HCT116 (cell line): Measurements from ENCODE around the gene CETP. TPM values are rescaled to one million over a fixed set of nuclear protein-coding genes. Genes with fewer than 3 reads are reported as not detected.

Source experiments
- ATAC-seq: fragments of 200-7000 bp; cut with Tn5 transposase; 2 replicates; pipeline ENCODE4 v1.9.1; 2020; ENCODE audit warnings: mild to moderate bottlenecking, moderate library complexity
- BruUV-seq: library from RNA; stranded (reverse); fragments of 400-500 nt; replicated peaks from 2 replicates; lab custom pipeline; 2021; lab: Mats Ljungman, UMichigan
- CTCF ChIA-PET: fragments of 300-600 bp; sonication (Branson Sonifier 250); formaldehyde crosslinking; loops from one replicate; lab custom pipeline; 2021; ENCODE audit warnings: antibody characterized with exemption; lab: Charles Lee
- POLR2A ChIA-PET: fragments of 300-600, 350-600 bp; sonication (Branson Sonifier 250); formaldehyde crosslinking; loops from one replicate; lab custom pipeline; 2021; ENCODE audit warnings: antibody characterized with exemption; lab: Charles Lee
- RAD21 ChIA-PET, 2 experiments: fragments of 300-600 bp; sonication (Branson Sonifier 250); formaldehyde crosslinking; loops; one replicate each; lab custom pipeline; 2023; ENCODE audit warnings: low total read pairs in 2 of 2; ENCODE audit not compliant: uncharacterized antibody in 2 of 2, unreplicated experiment in 2 of 2, low non-redundant PET in 1 of 2; lab: Charles Lee
- DNase-seq: peaks from one replicate; pipeline ENCODE4 v3.0.0-alpha.2; 2010; ENCODE audit warnings: low read depth, low spot score
- H2AFZ ChIP-seq: fragments of 200-600 bp; shearing (Covaris generic), sonication (generic); 2 replicates; pipeline ENCODE4 v1.6.1; 2017; ENCODE audit warnings: low read depth, mixed run types, mixed read lengths, antibody characterized with exemption, low read length; ENCODE audit not compliant: poor library complexity, severe bottlenecking
- H3K27ac ChIP-seq: 2 replicates; pipeline ENCODE4 v1.5.1; 2012; ENCODE audit warnings: low read depth, low read length
- H3K27me3 ChIP-seq: fragments of 200-600 bp; sonication (generic); 2 replicates; pipeline ENCODE4 v1.6.1; 2016; ENCODE audit warnings: mixed run types, low read length, mixed read lengths; ENCODE audit not compliant: insufficient read depth
- H3K36me3 ChIP-seq, 2 experiments: fragments of 200-500 bp in 1 of 2; fragments of 200-600 bp in 1 of 2; sonication (Bioruptor generic) in 1 of 2; sonication (generic) in 1 of 2; 2 replicates each; pipeline versions ENCODE4 v1.5.1 to v1.6.1; 2014 to 2016; ENCODE audit warnings: low read length in 2 of 2, inconsistent platforms in 1 of 2, mixed read lengths in 1 of 2, mixed run types in 1 of 2; ENCODE audit not compliant: insufficient read depth in 2 of 2, control insufficient read depth in 1 of 2
- H3K4me1 ChIP-seq, 2 experiments: fragments of 200-600 bp in 1 of 2; sonication (generic) in 1 of 2; 2 replicates each; pipeline versions ENCODE4 v1.5.1 to v1.6.1; 2012 to 2017; ENCODE audit warnings: low read length in 2 of 2, inconsistent platforms in 1 of 2, mild to moderate bottlenecking in 1 of 2, mixed read lengths in 1 of 2, mixed run types in 1 of 2, moderate library complexity in 1 of 2; ENCODE audit not compliant: insufficient read depth in 2 of 2, control insufficient read depth in 1 of 2
- H3K4me2 ChIP-seq: fragments of 200-600 bp; sonication (generic); 2 replicates; pipeline ENCODE4 v1.6.1; 2017; ENCODE audit warnings: mixed run types, low read length, mixed read lengths
- H3K4me3 ChIP-seq, 2 experiments: fragments of 200-600 bp in 1 of 2; sonication (generic) in 1 of 2; replicated peaks in 1 of 2; 2 replicates each; pipeline ENCODE4 v1.5.1; 2011 to 2016; ENCODE audit warnings: low read length in 2 of 2, control low read depth in 1 of 2, low read depth in 1 of 2, mild to moderate bottlenecking in 1 of 2, mixed read lengths in 1 of 2, mixed run types in 1 of 2
- H3K79me2 ChIP-seq: fragments of 200-600 bp; sonication (generic); 2 replicates; pipeline ENCODE4 v1.6.1; 2017; ENCODE audit warnings: mild to moderate bottlenecking, mixed run types, low read length, moderate library complexity, mixed read lengths; ENCODE audit not compliant: insufficient read depth
- H3K9ac ChIP-seq: fragments of 200-600 bp; sonication (generic); 2 replicates; pipeline ENCODE4 v1.6.1; 2016; ENCODE audit warnings: low read length, mixed read lengths
- H3K9me2 ChIP-seq: fragments of 200-600 bp; sonication (generic), shearing (Covaris generic); 2 replicates; pipeline ENCODE4 v1.6.1; 2017; ENCODE audit warnings: mixed run types, mild to moderate bottlenecking, moderate library complexity; ENCODE audit not compliant: insufficient read depth
- H3K9me3 ChIP-seq, 2 experiments: fragments of 200-500 bp in 1 of 2; fragments of 200-600 bp in 1 of 2; sonication (Bioruptor generic) in 1 of 2; sonication (generic) in 1 of 2; 2 replicates each; pipeline ENCODE4 v1.6.1; 2014 to 2017; ENCODE audit warnings: low read length in 2 of 2, mixed read lengths in 2 of 2, inconsistent platforms in 1 of 2, low read depth in 1 of 2, mild to moderate bottlenecking in 1 of 2, mixed run types in 1 of 2, moderate library complexity in 1 of 2; ENCODE audit not compliant: control insufficient read depth in 1 of 2, insufficient read depth in 1 of 2
- H4K20me1 ChIP-seq: fragments of 200-600 bp; sonication (generic), shearing (Covaris generic); 2 replicates; pipeline ENCODE4 v1.6.1; 2017; ENCODE audit warnings: mixed run types, mild to moderate bottlenecking, moderate library complexity; ENCODE audit not compliant: insufficient read depth
- CBX3 ChIP-seq: IDR thresholded peaks from 2 replicates; pipeline ENCODE4 v1.6.1; 2012; ENCODE audit warnings: low read depth
- EGR1 ChIP-seq: IDR thresholded peaks from 2 replicates; pipeline ENCODE4 v1.6.1; 2012; ENCODE audit warnings: low read depth
- EZH2 ChIP-seq: fragments of 200-600 bp; sonication (generic); IDR thresholded peaks from 2 replicates; pipeline ENCODE4 v1.6.1; 2017; ENCODE audit warnings: antibody characterized with exemption, mixed run types
- POLR2A ChIP-seq: IDR thresholded peaks from 2 replicates; pipeline ENCODE4 v1.7.0; 2011; ENCODE audit warnings: borderline replicate concordance; ENCODE audit not compliant: insufficient read depth, insufficient read length; ENCODE audit errors: extremely low read depth
- POLR2AphosphoS5 ChIP-seq: IDR thresholded peaks from 2 replicates; pipeline ENCODE4 v1.6.1; 2011; ENCODE audit warnings: mild to moderate bottlenecking, low read depth, low read length, moderate library complexity
- REST ChIP-seq: IDR thresholded peaks from 2 replicates; pipeline ENCODE4 v1.6.1; 2012; ENCODE audit warnings: low read depth
- YY1 ChIP-seq: IDR thresholded peaks from 2 replicates; pipeline ENCODE4 v1.6.1; 2011; ENCODE audit warnings: low read length, low read depth, moderate library complexity, mild to moderate bottlenecking; ENCODE audit not compliant: insufficient replicate concordance; ENCODE audit errors: extremely low read depth
- ZFX ChIP-seq: fragments of 450-650 bp; IDR thresholded peaks from 2 replicates; pipeline ENCODE4 v1.6.1; 2017
- intact Hi-C: fragments of 100-400 bp; cut with micrococcal nuclease; formaldehyde crosslinking; loops from 2 replicates; pipeline ENCODE4 v1.10.0; 2022
- total RNA-seq: library from RNA; stranded (reverse); gene quantifications from one replicate; pipeline ENCODE4 v1.2.1, GENCODE V29; 2021; ENCODE audit not compliant: unreplicated experiment

CETP gene
- total RNA-seq, 1 experiment from 2014 or later, result not detected

GRCh38 chr16:56989988-56990387 lies 28.2 kb downstream of the CETP start:
- peak overlapping the region; percentile 94 for H3K4me2 ChIP-seq
- intact Hi-C loops, result no loop called here
- H3K9me2 ChIP-seq, result no peaks in the 10 kb centered on the region
- H3K4me1 ChIP-seq, result peaks cover 22 to 37% of the 10 kb centered on the region in 2 experiments
- no peaks in the 10 kb centered on the region for H3K9me3 ChIP-seq
- ATAC-seq, result no peak
- TF ChIP-seq REST, result no peak
- TF ChIP-seq CBX3, result no peak
- TF ChIP-seq POLR2A, result no peak
- TF ChIP-seq EZH2, result no peak
- no peak for TF ChIP-seq YY1
- no peak for TF ChIP-seq EGR1
- TF ChIP-seq POLR2AphosphoS5, result no peak
- TF ChIP-seq ZFX, result 0 out of 2 replicates have a peak, but pooled peaks have one; percentile 1
- no peak for DNase-seq
- no TSS peak for BruUV-seq
- peak overlapping the region; percentile 74 for H3K9ac ChIP-seq
- no peaks in the 10 kb centered on the region for H3K27me3 ChIP-seq
- ChIA-PET POLR2A (interaction anchor here (0.7 kb wide), 1 partner anchor 19 kb away, joined by 3 read pairs; no protein-coding TSS in a partner anchor), CTCF (interaction anchor here (1.3 kb wide), 1 partner anchor 25 kb away, joined by 4 read pairs; no protein-coding TSS in a partner anchor), RAD21 (no interaction called here)
- H3K36me3 ChIP-seq, result no peaks in the 10 kb centered on the region
- H4K20me1 ChIP-seq, result no peaks in the 10 kb centered on the region
- no peaks in the 10 kb centered on the region for H3K79me2 ChIP-seq
- H3K27ac ChIP-seq, result no peak overlapping the region
- peak overlapping the region; percentile 82 for H2AFZ ChIP-seq
- peak overlapping the region; percentile 68 to 80 for H3K4me3 ChIP-seq
